CD14-positive monocyte (primary cell): ENCODE results near the gene SMARCA2. TPM values are rescaled to one million over a fixed set of nuclear protein-coding genes. Genes with fewer than 3 reads are reported as not detected.

Experiments
- DNase-seq, 3 donors: peaks; one replicate each; pipeline ENCODE4 v3.0.0-alpha.2; 2011 to 2022
- H2AFZ ChIP-seq: 2 replicates; pipeline ENCODE4 v1.6.0; 2012; ENCODE audit warnings: mild to moderate bottlenecking, low read depth, low read length, inconsistent platforms; ENCODE audit not compliant: insufficient read depth, poor library complexity, severe bottlenecking
- H3K27ac ChIP-seq, 2 donors: 1 replicate in 1 of 2; 2 replicates in 1 of 2; pipeline ENCODE4 v1.5.1; 2012 to 2013; ENCODE audit warnings: low read length in 2 of 2, control low read depth in 1 of 2, inconsistent platforms in 1 of 2, low read depth in 1 of 2, mild to moderate bottlenecking in 1 of 2
- H3K27me3 ChIP-seq, 2 donors: one replicate each; pipeline versions ENCODE4 v1.6.0 to v1.6.1; 2011 to 2013; ENCODE audit warnings: low read length in 2 of 2; ENCODE audit not compliant: control insufficient read depth in 2 of 2, insufficient read depth in 2 of 2
- H3K36me3 ChIP-seq, 2 donors: replicated peaks in 1 of 2; 1 replicate in 1 of 2; 2 replicates in 1 of 2; pipeline versions ENCODE4 v1.5.1 to v1.6.1; 2012 to 2013; ENCODE audit warnings: low read length in 2 of 2, control low read depth in 1 of 2, inconsistent platforms in 1 of 2, mild to moderate bottlenecking in 1 of 2; ENCODE audit not compliant: insufficient read depth in 2 of 2, control insufficient read depth in 1 of 2
- H3K4me1 ChIP-seq, 2 donors: 1 replicate in 1 of 2; 2 replicates in 1 of 2; pipeline versions ENCODE4 v1.5.1 to v1.6.1; 2012 to 2013; ENCODE audit warnings: low read length in 2 of 2, control low read depth in 1 of 2, inconsistent platforms in 1 of 2, mild to moderate bottlenecking in 1 of 2, moderate library complexity in 1 of 2; ENCODE audit not compliant: insufficient read depth in 2 of 2, control insufficient read depth in 1 of 2
- H3K4me2 ChIP-seq: replicated peaks from 2 replicates; pipeline ENCODE3; 2012; ENCODE audit warnings: low read length, moderate library complexity, mild to moderate bottlenecking; ENCODE audit not compliant: poor library complexity, severe bottlenecking; ENCODE audit errors: extremely low read depth
- H3K4me3 ChIP-seq, 3 experiments: fragments of 200-600 bp in 1 of 3; sonication (generic) in 1 of 3; replicated peaks in 1 of 3; 1 replicate in 2 of 3; 2 replicates in 1 of 3; pipeline ENCODE4 v1.5.1; 2011 to 2013; ENCODE audit warnings: low read length in 3 of 3, mild to moderate bottlenecking in 3 of 3, control low read depth in 2 of 3, low read depth in 2 of 3, inconsistent platforms in 1 of 3, moderate library complexity in 1 of 3
- H3K79me2 ChIP-seq: 2 replicates; pipeline ENCODE4 v1.6.0; 2012; ENCODE audit warnings: mild to moderate bottlenecking, control low read depth, inconsistent platforms, low read length, moderate library complexity; ENCODE audit not compliant: insufficient read depth
- H3K9ac ChIP-seq: 2 replicates; pipeline ENCODE4 v1.6.0; 2017; ENCODE audit warnings: low read length, mild to moderate bottlenecking; ENCODE audit not compliant: insufficient read depth, poor library complexity, severe bottlenecking
- H3K9me3 ChIP-seq, 2 donors: replicated peaks in 1 of 2; 1 replicate in 1 of 2; 2 replicates in 1 of 2; pipeline versions ENCODE4 v1.5.1 to v1.6.1; 2012 to 2013; ENCODE audit warnings: low read length in 2 of 2, control low read depth in 1 of 2; ENCODE audit not compliant: control insufficient read depth in 1 of 2, insufficient read depth in 1 of 2
- H4K20me1 ChIP-seq: 2 replicates; pipeline ENCODE4 v1.6.0; 2012; ENCODE audit warnings: mild to moderate bottlenecking, low read length, control low read depth, moderate library complexity; ENCODE audit not compliant: insufficient read depth
- H3K27ac Mint-ChIP-seq, 7 donors: one replicate each; pipeline ENCODE4 v1.8.0; 2020; ENCODE audit warnings: mild to moderate bottlenecking in 7 of 7, mixed read lengths in 7 of 7, moderate library complexity in 6 of 7, inconsistent platforms in 2 of 7
- H3K27me3 Mint-ChIP-seq, 3 donors: one replicate each; pipeline ENCODE4 v1.8.0; 2021 to 2022; ENCODE audit warnings: low read depth in 3 of 3, mild to moderate bottlenecking in 3 of 3, mixed read lengths in 3 of 3, moderate library complexity in 3 of 3, inconsistent platforms in 1 of 3
- H3K36me3 Mint-ChIP-seq, 2 donors: one replicate each; pipeline ENCODE4 v1.8.0; 2020; ENCODE audit warnings: mixed read lengths in 2 of 2, inconsistent platforms in 1 of 2, mild to moderate bottlenecking in 1 of 2
- H3K4me1 Mint-ChIP-seq: one replicate; pipeline ENCODE4 v1.8.0; 2020; ENCODE audit warnings: mild to moderate bottlenecking, mixed read lengths
- H3K4me3 Mint-ChIP-seq, 2 donors: one replicate each; pipeline ENCODE4 v1.8.0; 2020; ENCODE audit warnings: mild to moderate bottlenecking in 2 of 2, mixed read lengths in 2 of 2, moderate library complexity in 1 of 2
- H3K9me3 Mint-ChIP-seq, 7 donors: one replicate each; pipeline ENCODE4 v1.8.0; 2020 to 2022; ENCODE audit warnings: mixed read lengths in 7 of 7, mild to moderate bottlenecking in 6 of 7, moderate library complexity in 6 of 7, inconsistent platforms in 2 of 7
- CTCF ChIP-seq: fragments of 200-600 bp; IDR thresholded peaks from one replicate; pipeline ENCODE4 v1.8.0; 2022; ENCODE audit warnings: antibody characterized with exemption, mild to moderate bottlenecking
- WGBS: methylation state at CpG from one replicate; pipeline ENCODE4 v1.1.5; 2013; ENCODE audit warnings: missing lambda C conversion rate; ENCODE audit not compliant: insufficient coverage; 5-methylcytosine and 5-hydroxymethylcytosine counted together
- intact Hi-C, 2 donors: fragments of 100-400 bp; cut with micrococcal nuclease; formaldehyde crosslinking; loops; one replicate each; pipeline versions ENCODE4 v1.15.0 to v1.15.1; 2023
- polyA plus RNA-seq, 3 donors: library from polyadenylated mRNA; depleted of rRNA in 1 of 3; unstranded in 2 of 3; stranded (reverse) in 1 of 3; fragments of 300-500 nt in 2 of 3; fragments of >200 nt in 1 of 3; fragmentation: Illumina TruSeq in 2 of 3; gene quantifications; 1 replicate in 2 of 3; 2 replicates in 1 of 3; pipeline ENCODE4 v1.2.3, GENCODE V29; 2012 to 2021

SMARCA2 gene
- polyA plus RNA-seq, 3 donors: 11.0 to 54.7 (median 11.8) TPM

- H3K9me3 Mint-ChIP-seq: no peaks in the 10 kb centered on the region
- H3K9me3 ChIP-seq: no peaks in the 10 kb centered on the region
- no peak overlapping the region for H3K4me2 ChIP-seq
- H3K36me3 ChIP-seq: peaks cover 94 to 100% of the 10 kb centered on the region in 2 donors
- WGBS: 95% methylated on average over 4 of the region's 6 CpGs
- no peaks in the 10 kb centered on the region for H4K20me1 ChIP-seq
- no peak overlapping the region for H3K4me3 Mint-ChIP-seq
- H3K4me3 ChIP-seq: no peak overlapping the region
- H3K27ac Mint-ChIP-seq: peak overlapping the region in 2 of 7 donors; percentile 20 to 50
- no peaks in the 10 kb centered on the region for H3K79me2 ChIP-seq
- H3K27ac ChIP-seq: no peak overlapping the region
- H3K27me3 Mint-ChIP-seq: no peaks in the 10 kb centered on the region
- no peaks in the 10 kb centered on the region for H3K27me3 ChIP-seq
- H3K36me3 Mint-ChIP-seq: peaks cover 78 to 88% of the 10 kb centered on the region in 2 donors
- TF ChIP-seq CTCF: no peak
- H3K9ac ChIP-seq: no peak overlapping the region
- H3K4me1 ChIP-seq: no peaks in the 10 kb centered on the region
- no peaks in the 10 kb centered on the region for H3K4me1 Mint-ChIP-seq
- intact Hi-C loops: no loop called here
- no peak overlapping the region for H2AFZ ChIP-seq
- DNase-seq: no peak
These were observed 102.4 kb downstream of the SMARCA2 start for GRCh38 chr9:2117527-2117926.

- no peak overlapping the region for H3K27ac Mint-ChIP-seq
- Histone ChIP-seq H3K36me3 (peaks cover 94 to 100% of the 10 kb centered on the region in 2 donors), H3K9ac (no peak overlapping the region), H3K79me2 (no peaks in the 10 kb centered on the region), H2AFZ (no peak overlapping the region), H3K27me3 (no peaks in the 10 kb centered on the region), H3K4me2 (no peak overlapping the region), H3K4me1 (no peaks in the 10 kb centered on the region), H3K9me3 (no peaks in the 10 kb centered on the region), H3K4me3 (no peak overlapping the region), H4K20me1 (no peaks in the 10 kb centered on the region), H3K27ac (no peak overlapping the region)
- no peaks in the 10 kb centered on the region for H3K9me3 Mint-ChIP-seq
- H3K27me3 Mint-ChIP-seq: no peaks in the 10 kb centered on the region
- intact Hi-C loops: no loop called here
- no peak for DNase-seq
- no peak for TF ChIP-seq CTCF
- 100% methylated on average over 8 of the region's 9 CpGs for WGBS
- H3K4me3 Mint-ChIP-seq: no peak overlapping the region
- H3K4me1 Mint-ChIP-seq: peaks cover 1% of the 10 kb centered on the region
- H3K36me3 Mint-ChIP-seq: peaks cover 82 to 91% of the 10 kb centered on the region in 2 donors
These were observed 104.4 kb downstream of the SMARCA2 start for GRCh38 chr9:2119566-2119965.
